ENCODE data around the gene PLCB4.

Gene PLCB4

DNA sequence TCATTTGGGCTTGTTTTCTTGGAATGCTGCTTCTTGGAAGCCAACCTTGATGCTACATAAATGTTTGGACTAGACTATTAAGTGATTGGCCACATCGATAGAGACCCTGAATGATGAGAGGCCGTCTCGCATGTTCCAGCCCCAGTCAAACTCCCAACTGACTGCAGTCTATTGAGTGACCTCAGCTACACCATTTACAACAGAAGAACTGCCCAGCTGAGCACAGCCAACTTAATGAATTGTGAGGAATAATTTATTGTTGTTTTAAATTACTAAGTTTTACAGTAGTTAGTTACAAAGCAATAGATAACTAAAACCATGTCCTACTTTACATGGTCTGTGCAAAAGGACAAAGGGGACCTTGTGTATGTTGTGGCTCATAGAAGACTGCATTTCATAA, 63.0 kb downstream of the PLCB4 start:
- DNase-seq (ENCODE audit: insufficient read length) (no peak), FAIRE-seq (no peak)
- TF ChIP-seq POLR2A (IDR thresholded peaks at IDR 0.05; ENCODE audit: low read depth, low read length) = no peak
- TF ChIP-seq TAF1 (IDR thresholded peaks at IDR 0.05; ENCODE audit: borderline replicate concordance, low read depth, low read length) = no peak
- TF ChIP-seq POLR2AphosphoS5 (IDR thresholded peaks at IDR 0.05; ENCODE audit: low read depth, low read length) = no peak

DNA sequence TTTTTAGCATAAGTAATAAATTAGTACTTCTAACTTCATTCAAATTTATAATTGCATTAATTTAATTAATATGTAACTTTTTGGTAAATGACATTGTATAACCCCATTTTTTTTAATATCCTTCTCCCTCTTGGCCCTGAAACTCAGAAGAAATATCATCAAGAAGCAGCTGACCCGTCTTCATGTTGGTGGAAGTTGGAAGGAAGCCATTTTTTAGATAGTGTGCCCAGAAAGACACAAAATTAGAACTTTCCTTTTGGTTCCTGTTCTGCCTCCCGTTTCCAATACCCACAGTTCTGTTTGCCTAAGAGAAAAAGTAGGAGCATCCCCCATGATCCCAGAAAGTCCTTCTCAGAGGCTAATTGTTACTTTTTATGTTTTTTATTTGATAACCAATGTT, 65.5 kb downstream of the PLCB4 start:
- no peak for FAIRE-seq
- DNase-seq (ENCODE audit: insufficient read length) = no peak
- TF ChIP-seq POLR2AphosphoS5 (IDR thresholded peaks at IDR 0.05; ENCODE audit: low read depth, low read length) (no peak), POLR2A (IDR thresholded peaks at IDR 0.05; ENCODE audit: low read depth, low read length) (no peak)

DNA sequence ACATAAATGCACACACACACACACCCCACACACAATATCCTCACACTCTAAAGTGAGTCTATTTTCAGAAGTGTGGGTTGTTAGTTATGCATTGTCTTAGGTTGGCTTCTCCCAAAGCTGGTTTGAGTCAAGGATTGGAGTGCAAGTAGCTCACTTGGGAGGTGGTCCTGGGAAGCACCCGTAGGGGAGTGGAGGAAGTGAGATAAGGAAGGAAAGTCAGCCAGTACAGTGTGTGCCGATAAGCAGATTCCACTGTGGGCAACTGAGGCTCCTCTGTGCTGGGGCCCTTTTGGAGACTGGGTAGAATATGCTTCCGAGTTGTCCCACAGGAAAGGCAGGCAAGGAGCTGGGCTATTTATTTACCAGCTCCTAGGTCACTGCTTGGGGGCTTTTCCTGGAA, 67.2 kb downstream of the PLCB4 start:
- DNase-seq (ENCODE audit: insufficient read length) (no peak), FAIRE-seq (no peak)
- no peak for TF ChIP-seq POLR2AphosphoS5 (IDR thresholded peaks at IDR 0.05; ENCODE audit: low read depth, low read length)
- no peak for TF ChIP-seq TAF1 (IDR thresholded peaks at IDR 0.05; ENCODE audit: borderline replicate concordance, low read depth, low read length)
- no peak for TF ChIP-seq POLR2A (IDR thresholded peaks at IDR 0.05; ENCODE audit: low read depth, low read length)

DNA sequence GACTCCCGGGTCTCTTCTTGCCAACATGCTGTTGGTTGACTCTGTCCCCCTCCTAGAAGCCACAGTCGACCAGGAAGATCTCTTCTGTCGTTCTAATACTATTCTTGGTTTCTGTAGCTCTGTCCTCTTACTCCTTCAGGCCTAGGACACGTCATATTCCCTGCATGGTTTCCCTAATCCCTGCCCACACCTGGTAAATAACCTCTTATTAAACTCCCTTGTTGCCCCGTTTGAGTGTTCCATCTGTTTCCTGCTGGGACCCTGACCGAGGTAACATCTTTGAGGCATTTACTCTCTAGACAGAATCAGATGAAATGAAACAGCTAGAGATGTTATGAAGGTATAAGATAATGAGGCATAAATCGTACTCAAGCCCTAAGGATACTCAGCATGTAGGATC, 68.1 kb downstream of the PLCB4 start:
- DNase-seq (ENCODE audit: insufficient read length) (no peak), FAIRE-seq (no peak)
- TF ChIP-seq TAF1 (IDR thresholded peaks at IDR 0.05; ENCODE audit: borderline replicate concordance, low read depth, low read length) = no peak
- TF ChIP-seq POLR2A (IDR thresholded peaks at IDR 0.05; ENCODE audit: low read depth, low read length) = no peak
- TF ChIP-seq POLR2AphosphoS5 (IDR thresholded peaks at IDR 0.05; ENCODE audit: low read depth, low read length) = no peak

DNA sequence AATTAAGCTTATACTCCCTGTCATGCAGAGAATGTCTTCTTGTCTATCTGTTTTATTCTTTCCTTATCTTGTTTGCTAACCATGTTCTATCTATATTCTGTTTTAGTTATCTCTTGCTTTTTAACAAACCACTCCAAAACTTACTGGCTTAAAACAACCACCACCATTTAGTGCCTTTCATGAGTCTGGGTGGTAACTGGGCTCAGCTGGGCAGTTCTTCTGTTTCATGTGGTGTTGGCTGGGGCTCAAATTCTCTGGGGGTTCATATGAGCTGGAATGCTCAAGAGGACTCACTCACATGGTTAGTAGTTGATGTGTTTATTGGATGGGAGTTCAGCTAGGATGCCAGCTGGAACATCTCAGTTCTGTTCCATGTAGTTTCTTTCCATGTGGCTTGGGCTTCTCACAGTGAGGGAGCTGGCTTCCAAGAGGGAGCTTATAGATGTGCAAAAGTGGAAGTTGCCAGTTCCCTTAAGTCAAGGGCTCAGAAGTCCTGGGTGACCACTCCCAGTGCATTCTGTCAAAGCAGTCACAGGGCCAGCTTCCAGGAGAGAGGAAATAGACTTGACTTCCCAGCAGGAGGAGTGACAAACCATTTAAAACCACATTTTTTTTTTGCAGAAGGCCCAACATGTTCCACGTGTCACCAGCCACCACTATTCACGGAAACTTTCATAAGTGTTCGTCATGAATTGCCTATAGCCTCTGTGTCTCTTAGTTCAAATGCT, 70.4 kb downstream of the PLCB4 start:
- FAIRE-seq (no peak), DNase-seq (ENCODE audit: insufficient read length) (no peak)
- TF ChIP-seq POLR2A (IDR thresholded peaks at IDR 0.05; ENCODE audit: low read depth, low read length) = no peak

DNA sequence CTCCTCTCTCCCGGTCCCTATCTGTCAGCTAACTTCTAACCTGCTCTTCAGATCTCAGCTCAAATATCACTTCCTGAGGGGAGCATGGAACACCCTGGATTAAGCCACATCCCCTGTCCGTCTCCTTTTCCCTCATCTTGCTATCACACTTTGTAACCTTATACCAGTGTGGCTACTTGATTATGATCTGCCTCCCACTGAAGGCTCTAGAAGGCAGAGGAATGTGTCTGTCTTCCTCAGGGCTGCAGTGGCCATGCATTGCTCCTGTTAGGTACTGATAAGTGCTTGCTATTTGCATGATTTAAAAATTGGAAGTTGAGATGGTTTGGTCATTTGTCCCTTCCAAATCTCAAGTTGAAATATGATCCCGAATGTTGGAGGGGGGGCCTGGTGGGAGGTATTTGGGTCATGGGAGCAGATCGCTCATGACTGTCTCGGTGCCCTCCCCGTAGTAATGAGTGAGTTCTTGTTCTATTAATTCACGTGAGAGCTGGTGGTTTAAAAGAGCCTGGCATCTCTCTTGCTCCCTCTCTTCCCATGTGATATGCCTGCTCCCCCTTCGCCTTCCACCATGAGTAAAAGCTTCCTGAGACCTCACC, 71.4 kb downstream of the PLCB4 start:
- FAIRE-seq (no peak), DNase-seq (ENCODE audit: insufficient read length) (no peak)
- no peak for TF ChIP-seq TAF1 (IDR thresholded peaks at IDR 0.05; ENCODE audit: borderline replicate concordance, low read depth, low read length)
- TF ChIP-seq POLR2AphosphoS5 (IDR thresholded peaks at IDR 0.05; ENCODE audit: low read depth, low read length) = no peak
- TF ChIP-seq POLR2A (IDR thresholded peaks at IDR 0.05; ENCODE audit: low read depth, low read length) = no peak

DNA sequence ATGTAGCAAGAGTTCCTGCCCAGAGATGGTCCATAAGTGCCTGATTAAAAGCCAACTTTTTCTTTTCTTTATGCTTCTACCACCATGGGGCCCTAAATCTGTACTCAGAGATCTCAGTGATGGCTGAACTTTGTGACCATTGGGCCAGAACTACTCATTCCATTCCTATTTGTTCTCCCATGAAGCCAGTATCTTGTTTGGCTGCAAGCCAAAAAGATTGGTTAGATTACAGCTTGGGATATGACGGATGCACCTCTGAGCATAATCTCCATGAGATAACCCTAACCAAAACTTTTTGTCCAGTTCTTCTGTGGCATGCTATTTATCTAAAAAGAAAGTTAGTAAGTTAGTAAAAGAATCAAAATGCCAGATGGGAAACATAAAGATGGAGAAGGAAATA, 72.2 kb downstream of the PLCB4 start:
- no peak for TF ChIP-seq POLR2A (IDR thresholded peaks at IDR 0.05; ENCODE audit: low read depth, low read length)
- no peak for TF ChIP-seq TAF1 (IDR thresholded peaks at IDR 0.05; ENCODE audit: borderline replicate concordance, low read depth, low read length)
- no peak for TF ChIP-seq POLR2AphosphoS5 (IDR thresholded peaks at IDR 0.05; ENCODE audit: low read depth, low read length)
- DNase-seq (ENCODE audit: insufficient read length) (no peak), FAIRE-seq (no peak)

DNA sequence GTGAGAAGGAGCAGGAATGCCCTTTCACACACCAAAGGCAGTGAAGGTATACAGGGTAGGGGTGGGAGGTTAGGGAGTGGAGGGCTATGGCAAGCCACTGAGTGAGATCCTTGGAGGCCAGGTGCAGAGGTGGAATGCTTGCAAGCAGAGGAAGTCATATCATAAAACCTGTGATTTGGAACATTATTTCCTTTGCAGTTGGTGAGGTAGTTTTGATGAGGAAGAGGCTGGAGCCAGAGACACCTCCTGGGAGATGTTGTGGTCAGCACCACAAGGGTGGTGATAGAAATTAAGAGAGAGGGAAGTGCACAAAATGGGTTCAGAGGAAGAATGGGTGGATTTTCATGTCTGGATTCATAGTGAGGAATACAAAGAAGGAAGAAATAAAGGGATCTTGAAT, 73.0 kb downstream of the PLCB4 start:
- TF ChIP-seq POLR2AphosphoS5 (IDR thresholded peaks at IDR 0.05; ENCODE audit: low read depth, low read length) (no peak), POLR2A (IDR thresholded peaks at IDR 0.05; ENCODE audit: low read depth, low read length) (no peak), TAF1 (IDR thresholded peaks at IDR 0.05; ENCODE audit: borderline replicate concordance, low read depth, low read length) (no peak)
- FAIRE-seq = no peak
- DNase-seq (ENCODE audit: insufficient read length) = no peak

DNA sequence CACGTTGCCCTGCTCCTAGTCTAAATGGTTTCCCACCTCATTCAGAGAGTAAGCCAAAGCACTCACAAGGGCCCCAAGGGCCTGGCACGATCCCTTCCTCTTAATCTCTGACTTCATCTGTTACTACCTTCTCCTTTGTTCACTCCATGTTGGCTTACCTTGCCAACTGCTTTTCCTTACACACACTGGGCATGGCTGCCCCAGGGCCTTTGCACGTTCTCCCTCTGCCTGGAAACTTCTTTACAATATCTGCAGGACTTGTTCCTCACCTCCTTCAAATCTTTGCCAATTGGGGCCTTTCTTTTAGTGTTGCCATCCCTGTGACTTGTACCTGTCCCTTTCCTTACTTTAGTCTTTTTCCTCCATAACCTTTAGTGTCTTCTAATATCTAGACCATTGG, 73.9 kb downstream of the PLCB4 start:
- DNase-seq (ENCODE audit: insufficient read length) (no peak), FAIRE-seq (no peak)
- TF ChIP-seq POLR2A (IDR thresholded peaks at IDR 0.05; ENCODE audit: low read depth, low read length) (no peak), TAF1 (IDR thresholded peaks at IDR 0.05; ENCODE audit: borderline replicate concordance, low read depth, low read length) (no peak)

DNA sequence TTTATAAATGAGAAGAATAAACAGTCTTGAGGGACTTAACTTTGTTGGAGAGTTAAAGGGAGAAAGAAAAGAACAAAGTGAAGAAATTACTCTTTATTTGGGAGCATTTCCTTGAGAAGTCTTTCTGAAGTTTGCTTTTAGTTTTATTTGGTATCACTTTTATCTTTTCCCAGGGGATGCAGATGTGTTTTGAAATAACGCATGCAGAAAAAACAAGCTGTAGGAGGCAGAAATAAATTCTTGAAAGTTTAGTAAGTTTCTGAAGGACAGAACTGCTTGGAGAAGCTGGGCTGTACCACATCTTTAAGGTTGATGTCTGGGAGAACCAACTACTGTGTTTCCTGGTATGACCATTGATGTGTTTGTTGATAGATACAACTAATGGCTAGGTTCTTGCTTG, 75.0 kb downstream of the PLCB4 start:
- no peak for TF ChIP-seq TAF1 (IDR thresholded peaks at IDR 0.05; ENCODE audit: borderline replicate concordance, low read depth, low read length)
- TF ChIP-seq POLR2A (IDR thresholded peaks at IDR 0.05; ENCODE audit: low read depth, low read length) = no peak
- DNase-seq (ENCODE audit: insufficient read length) (no peak), FAIRE-seq (no peak)

DNA sequence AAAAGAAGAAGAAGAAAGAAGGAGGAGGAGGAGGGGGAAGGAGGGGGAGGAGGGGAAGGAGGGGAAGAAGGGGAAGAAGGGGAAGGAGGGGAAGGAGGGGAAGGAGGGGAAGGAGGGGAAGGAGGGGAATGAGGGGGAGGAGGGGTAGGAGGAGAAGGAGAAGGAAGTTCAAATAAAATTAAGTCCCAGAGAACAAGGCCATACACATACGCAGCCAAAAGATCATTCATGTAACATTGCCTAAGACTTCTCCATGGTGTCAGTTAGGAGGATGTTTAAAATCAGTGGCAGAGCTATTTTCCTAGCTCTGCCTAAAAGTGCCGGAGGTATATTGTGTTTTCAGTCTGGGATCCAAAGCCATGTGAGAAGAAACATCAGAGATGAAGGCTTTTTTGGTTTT, 75.8 kb downstream of the PLCB4 start:
- FAIRE-seq (no peak), DNase-seq (ENCODE audit: insufficient read length) (no peak)
- TF ChIP-seq POLR2AphosphoS5 (IDR thresholded peaks at IDR 0.05; ENCODE audit: low read depth, low read length) (no peak), TAF1 (IDR thresholded peaks at IDR 0.05; ENCODE audit: borderline replicate concordance, low read depth, low read length) (no peak), POLR2A (IDR thresholded peaks at IDR 0.05; ENCODE audit: low read depth, low read length) (no peak)

DNA sequence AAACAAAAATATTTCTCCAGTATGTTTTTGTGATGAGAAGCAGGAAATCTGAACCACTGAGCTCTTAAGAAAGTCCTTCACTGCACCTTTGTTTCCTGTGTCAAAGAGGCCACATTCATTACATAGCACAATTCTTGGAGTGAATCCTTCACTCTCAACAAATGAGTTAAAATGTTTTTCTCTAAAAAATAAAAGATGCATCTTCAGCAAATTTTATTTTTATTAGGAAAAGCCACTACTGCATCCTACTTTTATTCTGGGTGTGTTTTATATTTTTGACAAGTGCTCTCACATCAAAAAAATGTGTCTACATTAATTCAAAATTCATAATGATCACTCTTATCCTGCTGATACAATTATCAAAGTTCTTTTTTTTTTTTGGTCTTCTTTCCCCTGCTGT, 76.3 kb downstream of the PLCB4 start:
- no peak for DNase-seq (ENCODE audit: insufficient read length)
- FAIRE-seq = no peak
- TF ChIP-seq POLR2A (IDR thresholded peaks at IDR 0.05; ENCODE audit: low read depth, low read length) (no peak), POLR2AphosphoS5 (IDR thresholded peaks at IDR 0.05; ENCODE audit: low read depth, low read length) (no peak), TAF1 (IDR thresholded peaks at IDR 0.05; ENCODE audit: borderline replicate concordance, low read depth, low read length) (no peak)

DNA sequence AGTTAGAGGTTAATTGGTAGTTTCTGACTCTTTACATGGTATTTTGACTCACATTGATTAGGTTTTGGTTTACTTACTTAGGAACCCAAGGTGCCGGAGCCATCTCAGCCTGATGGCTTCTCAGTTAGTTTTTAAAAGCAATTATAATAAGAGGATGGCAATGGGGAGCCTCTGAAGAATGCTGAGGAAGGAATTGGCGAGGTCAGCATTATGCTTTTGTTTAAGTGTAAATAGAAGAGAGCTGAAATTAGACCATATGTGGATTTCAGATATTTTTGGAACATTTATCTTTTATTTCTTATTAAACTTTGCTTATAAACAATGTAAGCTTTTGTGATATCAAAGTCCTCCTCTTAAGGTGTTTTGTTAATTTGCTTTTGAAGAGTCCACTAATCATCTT, 77.8 kb downstream of the PLCB4 start:
- no peak for FAIRE-seq
- DNase-seq (ENCODE audit: insufficient read length) = no peak
- no peak for TF ChIP-seq POLR2A (IDR thresholded peaks at IDR 0.05; ENCODE audit: low read depth, low read length)
- TF ChIP-seq TAF1 (IDR thresholded peaks at IDR 0.05; ENCODE audit: borderline replicate concordance, low read depth, low read length) = no peak
- TF ChIP-seq POLR2AphosphoS5 (IDR thresholded peaks at IDR 0.05; ENCODE audit: low read depth, low read length) = no peak
